ENCODE results near the gene KIAA0825.

Gene KIAA0825, protein sequence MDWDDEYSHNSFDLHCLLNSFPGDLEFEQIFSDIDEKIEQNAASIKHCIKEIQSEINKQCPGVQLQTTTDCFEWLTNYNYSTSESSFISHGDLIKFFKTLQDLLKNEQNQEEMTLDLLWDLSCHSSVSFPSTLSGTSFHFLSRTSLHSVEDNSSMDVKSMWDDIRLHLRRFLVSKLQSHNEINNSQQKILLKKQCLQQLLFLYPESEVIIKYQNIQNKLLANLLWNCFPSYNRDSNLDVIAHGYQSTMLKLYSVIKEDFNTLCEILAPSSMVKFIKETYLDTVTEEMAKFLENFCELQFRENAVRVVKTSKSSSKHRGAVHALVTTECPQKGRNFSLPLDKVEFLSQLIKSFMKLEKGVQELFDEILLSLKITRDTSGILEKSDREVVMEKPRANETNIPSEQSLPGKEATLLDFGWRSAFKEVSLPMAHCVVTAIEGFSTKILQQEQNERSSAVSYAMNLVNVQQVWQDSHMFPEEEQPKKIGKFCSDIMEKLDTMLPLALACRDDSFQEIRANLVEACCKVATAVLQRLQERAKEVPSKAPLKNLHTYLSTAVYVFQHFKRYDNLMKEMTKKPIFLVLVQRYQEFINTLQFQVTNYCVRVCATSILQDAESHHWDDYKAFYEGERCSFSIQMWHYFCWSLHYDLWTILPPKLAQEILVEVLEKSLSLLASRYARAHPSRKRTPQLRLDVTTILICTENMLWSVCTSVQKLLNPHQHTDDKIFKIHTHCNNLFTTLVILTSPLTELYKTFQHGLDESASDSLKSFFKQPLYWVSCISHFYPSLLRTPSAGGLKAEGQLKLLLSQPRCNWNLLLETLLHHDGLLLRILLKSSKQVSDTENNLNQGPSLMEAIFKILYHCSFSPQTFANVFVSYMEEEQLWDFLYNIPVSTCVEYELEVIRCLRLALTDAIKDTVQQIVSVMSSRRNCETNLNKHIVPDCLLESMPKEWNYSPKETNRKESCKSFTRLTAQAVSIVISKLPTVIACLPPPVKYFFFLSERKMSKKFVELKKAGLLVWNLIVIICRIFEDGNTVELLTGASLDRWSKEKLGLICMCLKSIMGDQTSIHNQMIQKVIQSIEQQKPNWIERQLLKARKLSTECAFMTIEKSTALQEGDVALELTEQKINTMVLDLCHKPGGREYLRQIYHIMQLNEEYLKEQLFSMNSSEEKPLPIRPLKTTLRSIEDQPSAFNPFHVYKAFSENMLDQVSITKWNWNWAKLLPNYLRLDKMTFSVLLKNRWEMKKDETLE (N-terminal part only)

DNA sequence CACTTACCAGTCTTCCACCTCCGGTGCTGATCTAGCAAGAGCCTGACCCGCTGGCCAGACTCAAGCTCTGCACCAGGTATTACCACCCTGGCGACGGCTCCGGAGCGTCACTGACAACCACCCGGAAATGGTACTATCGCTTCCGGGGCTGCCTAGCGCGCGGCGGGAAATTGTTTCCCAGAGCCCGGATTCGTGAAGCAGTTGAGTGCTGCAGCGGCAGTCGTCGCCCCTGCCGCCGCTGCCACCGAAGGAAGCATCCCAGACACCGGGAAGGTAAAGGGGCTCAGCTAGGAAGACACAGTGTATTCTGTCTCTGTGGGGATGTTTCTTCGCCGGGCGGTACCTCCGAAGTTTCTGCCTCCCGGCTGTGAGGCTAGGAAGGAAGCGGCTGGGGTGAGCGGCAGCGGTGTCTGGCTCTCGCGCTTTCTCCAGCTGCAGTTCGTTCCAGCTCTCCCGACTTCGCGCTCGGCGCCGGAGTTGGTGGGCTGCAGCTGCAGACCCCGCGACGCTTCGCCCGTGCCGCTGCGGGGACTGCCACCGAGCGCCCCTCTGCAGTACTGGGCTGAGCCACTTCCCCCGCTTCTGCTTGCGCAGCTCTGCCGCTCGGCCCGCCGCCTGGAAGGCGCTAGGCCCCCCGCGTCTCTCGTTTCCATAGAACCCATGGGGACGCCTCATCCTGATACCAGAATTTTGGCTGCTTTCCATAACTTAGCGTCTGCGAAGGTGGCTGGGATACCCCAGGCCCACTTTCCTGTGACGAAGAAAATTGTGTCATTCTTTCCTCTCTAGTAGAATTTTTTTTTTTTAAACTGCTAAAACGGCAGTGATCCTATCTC lies at the start of gene KIAA0825, which contains the start of gene SLF1:
TSS of gene KIAA0825 (minus strand) at position 112 of the 836 bp plus-strand sequence. CDS start 81,478 bp downstream, outside the sequence.
TSS of gene SLF1 (plus strand) at position 177 of the 836 bp plus-strand sequence. CDS start 10,142 bp downstream, outside the sequence.
- DNase-seq (ENCODE audit: low read depth in 1 of 2, low spot score in 1 of 2): peak; percentile 81 to 92
- in situ Hi-C loops (cut with HindIII; ENCODE audit: low pct_unique_long_range_greater_than_20kb, low sequenced_read_pairs): no loop called here
- no peak for TF ChIP-seq JUND (IDR thresholded peaks at IDR 0.05; ENCODE audit: low read depth)

DNA sequence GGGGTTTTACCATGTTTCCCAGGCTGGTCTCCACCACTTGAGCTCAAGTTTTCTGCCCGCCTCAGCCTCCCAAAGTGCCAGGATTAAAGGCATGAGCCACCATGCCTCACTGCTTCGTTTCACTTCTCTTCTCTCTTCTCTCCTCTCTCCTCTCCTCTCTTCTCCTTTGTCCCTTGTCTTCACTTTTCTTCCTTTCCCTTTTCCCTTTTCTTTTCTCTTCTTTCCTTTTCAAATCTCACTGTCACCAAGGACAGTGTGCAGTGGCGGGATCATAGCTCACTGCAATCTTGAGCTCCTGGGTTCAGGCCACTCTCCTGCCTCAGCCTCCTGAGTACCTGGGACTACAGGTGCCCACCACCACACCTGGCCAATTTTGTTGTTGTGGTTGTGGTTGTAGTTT lies 49.5 kb upstream of the KIAA0825 start:
- in situ Hi-C loops (cut with HindIII; ENCODE audit: low pct_unique_long_range_greater_than_20kb, low sequenced_read_pairs): no loop called here
- no peak for TF ChIP-seq JUND (IDR thresholded peaks at IDR 0.05; ENCODE audit: low read depth)
- DNase-seq (ENCODE audit: low read depth in 1 of 2, low spot score in 1 of 2): no peak

DNA sequence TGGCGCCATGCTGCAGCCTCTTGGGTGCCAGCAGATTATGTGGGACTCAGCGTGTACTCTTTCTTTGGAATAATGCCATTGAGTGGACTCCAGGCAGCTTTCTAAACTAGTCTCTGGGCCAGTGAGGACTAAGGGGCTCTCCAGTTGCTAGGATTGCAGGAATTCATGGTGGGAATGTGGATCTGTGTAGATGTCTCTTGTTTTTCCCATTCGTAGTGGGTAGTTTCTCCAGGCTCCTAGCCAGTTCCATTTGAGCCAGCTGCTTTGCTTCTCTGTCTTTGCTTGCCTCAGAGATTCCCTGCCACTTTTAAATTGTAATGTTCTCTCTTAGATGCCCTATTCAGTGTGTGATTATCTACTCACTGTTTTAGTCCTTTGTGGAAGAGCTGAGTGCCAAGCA lies 42.7 kb upstream of the KIAA0825 start:
- no peak for TF ChIP-seq JUND (IDR thresholded peaks at IDR 0.05; ENCODE audit: low read depth)
- no peak for DNase-seq (ENCODE audit: low read depth in 1 of 2, low spot score in 1 of 2)
- in situ Hi-C loops (cut with HindIII; ENCODE audit: low pct_unique_long_range_greater_than_20kb, low sequenced_read_pairs): no loop called here

DNA sequence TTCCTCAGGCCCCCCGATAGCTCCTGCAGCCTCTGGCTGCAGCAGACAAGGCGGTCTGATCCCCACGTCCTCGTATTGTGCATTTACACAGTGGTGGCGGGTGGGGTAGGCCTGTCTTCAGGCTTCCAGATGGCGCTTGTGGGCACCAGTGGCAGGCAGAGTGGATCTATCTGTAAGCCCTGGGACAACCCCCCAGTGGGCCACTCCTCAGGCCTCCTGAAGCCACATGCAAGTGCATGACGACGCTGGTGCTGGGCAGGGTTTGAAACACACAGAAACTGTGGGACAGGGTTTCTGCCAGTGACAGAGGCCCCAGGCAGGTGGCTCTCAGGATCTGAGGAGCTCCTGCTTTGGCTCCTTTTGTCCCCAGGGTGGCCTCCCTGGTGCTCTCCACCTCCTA lies 42.1 kb upstream of the KIAA0825 start:
- no peak for TF ChIP-seq JUND (IDR thresholded peaks at IDR 0.05; ENCODE audit: low read depth)
- in situ Hi-C loops (cut with HindIII; ENCODE audit: low pct_unique_long_range_greater_than_20kb, low sequenced_read_pairs): no loop called here
- no peak for DNase-seq (ENCODE audit: low read depth in 1 of 2, low spot score in 1 of 2)

DNA sequence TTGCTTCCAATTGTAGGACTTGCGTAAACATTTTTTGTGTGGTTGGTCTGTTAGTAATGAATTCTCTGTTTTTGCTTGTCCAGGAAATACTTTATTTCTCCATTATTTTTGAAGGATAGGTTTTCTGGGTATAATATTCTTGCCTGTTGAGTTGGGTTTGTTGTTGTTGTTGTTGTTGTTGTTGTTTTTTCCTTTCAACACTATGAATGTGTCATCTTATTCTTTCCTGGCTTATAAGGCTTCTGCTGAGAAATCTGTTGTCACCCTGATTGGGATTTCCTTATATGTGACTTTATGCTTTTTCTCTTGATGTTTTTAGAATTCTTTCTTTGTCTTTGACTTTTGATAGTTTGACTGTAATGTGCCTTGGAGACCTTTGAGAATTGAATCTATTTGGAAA lies 39.9 kb upstream of the KIAA0825 start:
- no peak for DNase-seq (ENCODE audit: low read depth in 1 of 2, low spot score in 1 of 2)
- TF ChIP-seq JUND (IDR thresholded peaks at IDR 0.05; ENCODE audit: low read depth): no peak
- in situ Hi-C loops (cut with HindIII; ENCODE audit: low pct_unique_long_range_greater_than_20kb, low sequenced_read_pairs): no loop called here

DNA sequence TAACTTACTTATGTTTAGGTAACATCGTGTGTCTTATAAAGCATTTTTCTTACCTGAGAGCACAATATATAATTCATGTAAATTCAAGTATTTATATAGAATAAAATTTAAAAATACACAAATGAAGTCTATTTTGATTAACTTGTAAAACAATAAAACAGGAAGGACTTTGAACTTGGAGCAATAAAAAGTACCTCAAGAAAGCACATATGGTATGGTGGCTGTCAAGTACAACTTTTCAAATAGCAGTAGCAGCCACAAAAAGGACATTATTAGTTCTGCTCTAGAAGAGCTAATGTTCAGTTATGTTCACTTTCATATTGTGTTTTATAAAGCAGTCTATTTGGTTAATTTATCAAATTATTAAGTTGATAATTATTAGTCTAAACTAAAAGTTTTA lies 31.5 kb upstream of the KIAA0825 start:
- in situ Hi-C loops (cut with HindIII; ENCODE audit: low pct_unique_long_range_greater_than_20kb, low sequenced_read_pairs): no loop called here
- DNase-seq (ENCODE audit: low read depth in 1 of 2, low spot score in 1 of 2): no peak
- TF ChIP-seq JUND (IDR thresholded peaks at IDR 0.05; ENCODE audit: low read depth): no peak

DNA sequence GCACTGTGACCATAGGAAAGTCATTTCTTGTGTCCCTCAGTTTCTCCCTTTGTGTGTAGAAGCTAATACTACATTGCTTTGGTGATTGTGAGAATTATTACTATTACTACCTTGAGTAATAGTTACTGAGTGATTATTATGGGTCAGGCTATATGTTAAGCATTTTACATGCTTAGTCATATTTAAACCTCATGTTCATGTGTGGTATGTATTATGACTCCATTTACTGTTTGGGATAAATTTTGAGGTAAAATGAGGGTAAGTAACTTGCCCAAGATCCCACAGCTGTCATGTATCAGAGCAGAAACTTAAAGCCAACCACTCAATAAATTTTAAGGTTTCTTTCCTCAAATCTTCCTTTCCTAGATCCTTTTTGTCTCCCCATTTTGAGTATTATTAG lies 28.4 kb upstream of the KIAA0825 start:
- in situ Hi-C loops (cut with HindIII; ENCODE audit: low pct_unique_long_range_greater_than_20kb, low sequenced_read_pairs): no loop called here

DNA sequence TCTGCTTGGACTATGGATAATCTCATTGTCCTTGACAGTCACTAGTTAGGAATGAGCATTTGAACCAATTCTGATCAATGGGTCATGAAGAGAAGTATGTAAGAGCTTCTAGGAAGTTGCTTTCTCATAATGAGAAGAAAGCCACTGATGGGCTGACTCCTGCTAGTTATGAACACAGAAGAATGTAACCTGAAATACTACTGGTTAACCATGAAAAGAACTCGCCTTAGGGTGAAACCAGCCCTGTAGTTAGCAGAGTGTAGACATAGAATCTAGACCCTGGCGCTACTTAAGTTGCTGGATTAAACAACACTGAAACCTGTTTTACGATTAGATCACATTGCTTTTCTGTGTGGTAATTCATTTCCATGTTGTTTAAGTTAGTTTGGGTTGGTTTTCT lies 26.6 kb upstream of the KIAA0825 start:
- in situ Hi-C loops (cut with HindIII; ENCODE audit: low pct_unique_long_range_greater_than_20kb, low sequenced_read_pairs): no loop called here
- no peak for DNase-seq (ENCODE audit: low read depth in 1 of 2, low spot score in 1 of 2)
- TF ChIP-seq JUND (IDR thresholded peaks at IDR 0.05; ENCODE audit: low read depth): no peak

More for the DNA sequence above, 28.4 kb upstream of the KIAA0825 start:
- no peak for TF ChIP-seq JUND (IDR thresholded peaks at IDR 0.05; ENCODE audit: low read depth)
- DNase-seq (ENCODE audit: low read depth in 1 of 2, low spot score in 1 of 2): no peak

DNA sequence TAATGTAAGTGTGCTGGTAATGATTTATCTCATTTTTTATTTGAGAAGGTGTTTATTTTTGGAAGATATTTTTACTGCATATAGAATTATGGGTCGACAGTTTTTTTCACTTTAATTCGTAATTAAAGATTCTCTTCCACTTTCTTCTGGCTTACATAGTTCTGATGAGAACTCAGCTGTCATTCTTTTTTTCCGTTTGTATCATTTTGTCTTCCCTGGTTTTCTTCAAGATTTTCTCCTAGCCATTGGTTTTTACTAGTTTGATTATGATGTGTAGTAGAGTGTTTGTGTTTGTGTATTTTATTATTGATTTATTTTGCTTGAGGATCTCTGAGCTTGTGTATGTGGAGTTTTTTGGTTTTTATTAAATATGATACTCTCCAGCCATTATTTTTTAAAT lies 21.8 kb upstream of the KIAA0825 start:
- DNase-seq (ENCODE audit: low read depth in 1 of 2, low spot score in 1 of 2): no peak

DNA sequence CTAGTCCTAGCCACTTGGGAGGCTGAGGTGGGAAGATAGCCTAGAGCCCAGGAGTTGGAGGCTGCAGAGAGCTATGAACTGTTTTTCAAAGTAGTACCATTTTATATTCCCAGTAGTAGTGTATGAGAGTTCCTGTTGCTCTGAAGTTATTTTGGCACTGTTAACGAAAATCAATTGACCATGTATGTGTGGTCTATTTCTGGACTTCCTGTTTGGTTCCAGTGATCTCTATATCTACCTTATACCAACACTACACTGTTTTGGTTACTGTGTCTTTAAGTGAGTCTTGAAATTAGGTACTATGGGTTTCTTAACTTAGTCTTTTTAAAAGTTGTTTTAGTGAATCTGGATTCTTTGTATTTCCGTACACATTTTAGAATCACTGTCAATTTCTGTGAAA lies 13.6 kb upstream of the KIAA0825 start:
- no peak for TF ChIP-seq JUND (IDR thresholded peaks at IDR 0.05; ENCODE audit: low read depth)
- no peak for DNase-seq (ENCODE audit: low read depth in 1 of 2, low spot score in 1 of 2)
- in situ Hi-C loops (cut with HindIII; ENCODE audit: low pct_unique_long_range_greater_than_20kb, low sequenced_read_pairs): no loop called here

More for the DNA sequence above, 21.8 kb upstream of the KIAA0825 start:
- in situ Hi-C loops (cut with HindIII; ENCODE audit: low pct_unique_long_range_greater_than_20kb, low sequenced_read_pairs): no loop called here
- TF ChIP-seq JUND (IDR thresholded peaks at IDR 0.05; ENCODE audit: low read depth): no peak

DNA sequence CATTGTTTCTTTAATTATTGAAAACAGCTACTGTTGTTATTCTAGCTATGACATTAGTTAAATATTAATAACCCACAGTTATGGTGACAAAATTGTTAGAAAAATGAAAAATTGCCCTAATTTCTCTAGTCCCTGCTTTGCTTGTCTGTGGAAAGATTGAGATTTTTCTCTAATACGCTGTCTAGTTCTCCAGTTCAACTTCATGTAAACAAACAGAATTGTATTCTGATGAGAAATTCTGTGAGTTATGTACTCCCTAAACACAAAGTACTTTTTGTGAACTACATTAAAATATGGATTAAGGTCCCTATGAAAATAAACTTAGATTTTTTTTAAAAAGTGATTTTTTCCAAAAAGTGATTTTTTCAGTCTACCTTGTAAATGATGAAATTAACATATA lies 8.8 kb upstream of the KIAA0825 start:
- DNase-seq (ENCODE audit: low read depth in 1 of 2, low spot score in 1 of 2): no peak
- in situ Hi-C loops (cut with HindIII; ENCODE audit: low pct_unique_long_range_greater_than_20kb, low sequenced_read_pairs): no loop called here
- TF ChIP-seq JUND (IDR thresholded peaks at IDR 0.05; ENCODE audit: low read depth): no peak
